GM21825 (cell line): ENCODE measurements around the gene PCDH12.
A peak's percentile ranks its signal among the peaks of the same experiment; 100 is the strongest.

Experiments
- ATAC-seq: cut with Tn5 transposase; IDR thresholded peaks from one replicate; pipeline ENCODE4 v1.9.1; 2021; ENCODE audit warnings: mild to moderate bottlenecking, moderate library complexity; ENCODE audit not compliant: unreplicated experiment

PCDH12 gene

GRCh38 chr5:141966963-141967333, 8.9 kb upstream of the PCDH12 start:
- ATAC-seq = no peak

DNA sequence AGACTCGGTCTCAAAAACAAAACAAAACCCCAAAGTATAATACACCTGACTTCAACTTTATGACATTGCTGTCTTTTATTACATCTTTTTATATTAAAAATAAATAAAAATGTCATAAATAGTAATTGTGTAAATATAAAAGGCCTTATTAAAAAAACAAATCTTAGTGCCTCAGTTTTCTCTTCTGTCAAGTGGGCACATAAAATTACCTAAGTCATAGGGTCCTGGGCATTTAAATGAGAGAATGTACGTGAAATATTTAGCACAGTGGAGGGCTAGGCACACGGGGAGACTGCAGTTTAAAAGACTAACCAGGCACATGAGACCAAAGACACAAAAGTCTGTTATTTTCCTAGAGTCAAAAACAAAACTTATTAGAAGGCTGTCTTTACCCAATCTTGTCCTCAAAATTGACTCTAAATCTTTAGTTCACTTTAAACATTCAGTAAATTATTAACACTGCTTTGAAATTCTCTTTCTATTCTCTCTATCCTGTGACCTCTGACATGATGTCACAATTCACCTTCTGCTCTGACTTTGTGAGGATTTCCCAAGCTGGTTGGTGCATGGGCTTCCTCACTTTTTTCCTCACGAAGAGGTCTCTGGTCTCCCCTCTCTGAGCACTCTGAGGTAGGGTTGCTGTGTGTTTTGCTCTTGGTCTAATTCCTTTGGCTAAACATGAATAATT, 8.4 kb upstream of the PCDH12 start:
- ATAC-seq = no peak

GRCh38 chr5:141965071-141965470, 7.1 kb upstream of the PCDH12 start:
- ATAC-seq = no peak

DNA sequence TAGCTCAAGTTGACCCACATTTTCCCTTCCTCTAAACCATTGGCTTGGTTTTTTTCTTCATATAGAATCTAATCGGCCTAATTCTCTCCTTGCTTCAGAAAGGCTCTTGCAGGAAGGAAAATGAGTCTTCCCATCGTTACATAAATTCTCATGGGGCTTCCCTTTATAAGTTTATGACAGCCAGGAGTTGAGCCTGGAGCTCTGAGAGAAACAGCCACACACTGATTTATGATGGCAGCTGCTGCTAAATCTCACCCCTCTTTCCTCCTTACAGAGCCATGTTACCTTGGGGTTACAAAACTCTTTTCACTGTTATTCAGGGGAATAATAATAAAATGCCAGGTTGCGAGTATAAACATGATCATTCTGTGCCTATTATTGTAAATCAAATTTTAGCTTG, 5.7 kb upstream of the PCDH12 start:
- no peak for ATAC-seq

- no peak for ATAC-seq
Measured at GRCh38 chr5:141961466-141961865, 3.5 kb upstream of the PCDH12 start.

- peak; percentile 81 for ATAC-seq
Measured at GRCh38 chr5:141960449-141961323, 2.7 kb upstream of the PCDH12 start.

- no peak for ATAC-seq
Measured at GRCh38 chr5:141960018-141960417, 2.0 kb upstream of the PCDH12 start.

DNA sequence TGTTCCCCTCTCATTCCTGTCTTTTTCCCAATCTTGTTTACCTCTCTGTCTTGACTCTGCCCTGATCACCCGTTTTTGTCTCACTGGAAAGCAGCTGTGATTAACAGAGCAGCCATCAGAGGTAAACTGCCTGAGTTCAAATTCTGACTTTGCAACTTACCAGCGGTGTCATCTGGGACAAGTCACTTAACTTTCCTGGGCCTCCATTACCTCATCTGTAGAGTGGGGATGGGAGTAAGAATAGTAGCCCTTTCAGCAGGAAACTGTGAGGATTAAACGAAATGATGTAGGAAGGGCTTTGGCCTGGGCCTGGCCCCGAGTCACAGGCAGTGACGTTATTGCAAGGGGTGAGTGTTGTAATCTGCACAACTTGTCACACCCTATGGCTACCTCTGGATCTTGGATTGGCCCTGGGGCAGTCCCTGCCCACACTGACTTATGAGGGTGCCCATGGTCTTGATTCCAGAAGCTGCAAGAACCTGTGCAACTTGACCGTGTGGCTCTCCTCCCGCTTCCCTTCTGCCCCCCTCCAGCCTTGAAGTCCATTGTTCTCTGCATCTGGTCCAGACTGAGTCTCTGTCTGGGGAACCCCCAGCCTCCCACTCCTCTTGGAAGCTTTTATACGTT, 657 bp upstream of the PCDH12 start:
- no peak for ATAC-seq

- ATAC-seq = no peak
Measured at GRCh38 chr5:141957367-141957996, 520 bp downstream of the PCDH12 start.

- no peak for ATAC-seq
Measured at GRCh38 chr5:141954194-141954593, 3.8 kb downstream of the PCDH12 start.

- no peak for ATAC-seq
Measured at GRCh38 chr5:141952020-141952419, 6.0 kb downstream of the PCDH12 start.

- no peak for ATAC-seq
Measured at GRCh38 chr5:141951332-141951781, 6.6 kb downstream of the PCDH12 start.

GRCh38 chr5:141950207-141951005, 7.6 kb downstream of the PCDH12 start:
- ATAC-seq = no peak

- ATAC-seq = no peak
Measured at GRCh38 chr5:141949511-141949910, 8.5 kb downstream of the PCDH12 start.

DNA sequence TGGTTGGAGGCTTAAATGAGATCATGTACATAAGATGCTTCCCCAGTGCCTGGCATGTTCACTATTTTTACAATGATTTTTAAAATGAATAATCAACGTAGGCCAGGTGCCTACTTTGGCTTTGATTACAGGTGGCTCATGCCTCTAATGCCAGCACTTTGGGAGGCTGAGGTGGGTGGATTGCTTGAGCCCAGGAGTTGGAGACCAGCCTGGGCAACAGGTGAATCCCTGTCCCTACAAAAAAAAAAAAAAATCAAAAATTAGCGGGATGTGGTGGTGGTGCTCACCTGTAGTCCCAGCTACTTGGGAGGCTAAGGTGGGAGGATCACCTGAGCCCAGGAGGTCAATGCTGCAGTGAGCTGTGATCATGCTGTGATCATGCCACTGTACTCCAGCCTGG, 9.2 kb downstream of the PCDH12 start:
- ATAC-seq = no peak

DNA sequence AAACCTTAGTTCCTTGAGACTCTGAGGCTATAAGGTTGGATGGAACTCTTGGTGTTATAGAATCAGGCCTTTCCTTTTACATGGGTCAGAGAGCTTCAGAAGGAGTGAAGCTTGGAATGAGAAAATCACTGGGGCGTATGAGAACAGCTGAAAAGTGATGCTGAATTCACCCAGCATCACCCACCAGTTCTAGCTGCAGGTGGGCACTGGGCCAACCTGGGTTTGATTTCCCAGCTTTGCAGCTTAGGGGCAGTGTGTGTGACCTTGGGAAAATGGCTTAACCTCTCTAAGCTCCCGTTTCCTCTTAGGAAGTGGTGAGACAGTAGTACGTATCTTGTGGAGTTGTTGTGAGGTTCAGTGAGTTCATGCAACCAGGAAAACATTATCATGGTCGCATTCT, 10.7 kb downstream of the PCDH12 start:
- no peak for ATAC-seq

DNA sequence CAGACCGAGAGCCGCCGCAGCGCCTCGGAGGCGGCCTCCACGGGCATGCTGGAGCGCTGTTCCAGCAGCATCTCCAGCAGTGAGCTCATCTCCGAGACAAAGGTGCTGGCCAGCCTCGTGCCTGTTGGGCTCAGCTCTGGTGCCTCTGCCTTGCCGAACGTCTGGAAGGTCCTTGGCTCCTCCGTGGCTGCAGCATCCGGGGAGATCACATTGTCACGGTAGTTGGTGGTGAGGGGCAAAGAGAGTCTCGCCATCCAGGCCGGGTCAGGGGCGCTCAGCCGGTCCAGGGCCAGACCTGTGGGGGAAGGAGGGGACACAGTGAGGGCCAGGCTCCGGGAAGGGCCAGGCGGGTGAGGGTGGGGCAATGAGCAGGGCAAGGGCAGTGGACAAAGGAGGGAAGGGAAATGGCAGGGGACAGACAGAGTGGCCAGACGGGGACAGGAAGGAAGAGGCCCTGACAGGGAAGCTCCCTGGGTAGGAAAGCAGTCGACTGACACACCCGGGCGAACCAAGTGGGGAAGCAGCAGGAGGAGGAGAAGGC, 12.4 kb downstream of the PCDH12 start:
- no peak for ATAC-seq

DNA sequence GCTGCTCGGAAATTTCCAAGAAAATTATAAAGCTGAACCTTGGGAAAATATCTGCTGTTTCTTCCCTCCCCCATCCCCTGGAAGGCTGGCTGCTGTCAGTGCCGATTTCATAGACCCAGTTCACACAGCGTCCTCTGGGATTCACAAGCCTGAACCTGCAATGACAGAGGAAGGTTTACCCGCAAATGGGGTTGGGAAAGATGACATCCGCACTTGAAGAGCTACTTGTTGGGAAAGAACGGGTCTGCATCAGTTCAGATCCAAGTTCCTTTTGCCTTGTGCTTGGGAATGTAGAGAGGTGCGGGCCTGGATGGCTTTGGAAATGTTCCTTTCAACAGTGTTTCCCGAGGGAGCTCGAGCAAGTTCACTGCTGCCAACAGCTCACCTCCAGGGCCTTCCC, 13.9 kb downstream of the PCDH12 start:
- ATAC-seq = no peak

DNA sequence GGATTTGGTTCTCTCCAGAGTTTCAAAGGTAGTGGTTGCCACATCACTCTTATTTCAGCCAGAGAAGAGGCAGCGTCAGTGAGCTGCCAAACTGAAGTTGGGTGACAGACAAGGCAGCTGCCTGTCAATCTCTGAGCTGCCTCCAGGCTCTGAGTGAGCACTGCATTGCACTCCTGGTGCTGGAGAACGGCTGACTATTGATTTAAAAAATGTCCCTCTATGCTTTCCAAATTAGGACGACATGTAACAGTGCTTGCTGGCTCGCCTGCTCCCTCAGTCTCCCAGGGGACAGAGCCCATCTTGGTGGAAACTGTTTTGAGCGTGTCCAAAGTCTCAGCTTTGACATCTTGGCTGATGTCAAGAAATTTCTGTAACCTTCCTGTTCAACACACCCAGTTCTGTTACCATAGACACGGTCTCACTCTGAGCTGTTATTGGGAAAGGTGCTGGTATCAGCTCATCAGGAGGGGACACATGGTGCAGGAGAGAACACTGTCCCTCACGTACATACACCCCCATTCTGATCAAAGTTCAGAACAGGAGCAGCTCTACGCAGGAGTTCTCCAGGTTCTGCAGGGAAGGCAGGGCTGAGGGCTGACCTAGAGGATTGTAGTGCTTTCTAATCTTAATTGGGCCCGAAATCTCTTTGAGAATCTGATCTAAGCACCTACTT, 15.7 kb downstream of the PCDH12 start:
- ATAC-seq = no peak

DNA sequence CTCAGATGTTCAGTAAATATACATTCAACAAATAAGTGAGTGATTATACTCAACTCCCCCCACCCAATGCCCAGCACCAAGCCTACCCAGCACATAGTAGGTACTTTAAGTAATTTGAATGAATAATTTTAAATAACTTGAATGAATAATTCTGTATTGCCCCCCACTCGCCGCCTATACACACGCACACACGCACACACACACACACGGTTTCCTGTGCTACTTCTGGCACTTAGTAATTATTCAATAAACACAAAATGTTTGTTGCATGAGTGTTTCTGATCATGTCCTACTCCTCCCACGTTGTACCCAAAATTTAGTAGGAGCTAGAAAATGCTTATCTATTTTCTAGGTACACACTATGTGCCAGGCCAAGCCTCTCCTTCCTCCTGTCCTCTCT, 16.2 kb downstream of the PCDH12 start:
- ATAC-seq = no peak
